ENCODE results near the gene DRG2.

Gene DRG2

DNA sequence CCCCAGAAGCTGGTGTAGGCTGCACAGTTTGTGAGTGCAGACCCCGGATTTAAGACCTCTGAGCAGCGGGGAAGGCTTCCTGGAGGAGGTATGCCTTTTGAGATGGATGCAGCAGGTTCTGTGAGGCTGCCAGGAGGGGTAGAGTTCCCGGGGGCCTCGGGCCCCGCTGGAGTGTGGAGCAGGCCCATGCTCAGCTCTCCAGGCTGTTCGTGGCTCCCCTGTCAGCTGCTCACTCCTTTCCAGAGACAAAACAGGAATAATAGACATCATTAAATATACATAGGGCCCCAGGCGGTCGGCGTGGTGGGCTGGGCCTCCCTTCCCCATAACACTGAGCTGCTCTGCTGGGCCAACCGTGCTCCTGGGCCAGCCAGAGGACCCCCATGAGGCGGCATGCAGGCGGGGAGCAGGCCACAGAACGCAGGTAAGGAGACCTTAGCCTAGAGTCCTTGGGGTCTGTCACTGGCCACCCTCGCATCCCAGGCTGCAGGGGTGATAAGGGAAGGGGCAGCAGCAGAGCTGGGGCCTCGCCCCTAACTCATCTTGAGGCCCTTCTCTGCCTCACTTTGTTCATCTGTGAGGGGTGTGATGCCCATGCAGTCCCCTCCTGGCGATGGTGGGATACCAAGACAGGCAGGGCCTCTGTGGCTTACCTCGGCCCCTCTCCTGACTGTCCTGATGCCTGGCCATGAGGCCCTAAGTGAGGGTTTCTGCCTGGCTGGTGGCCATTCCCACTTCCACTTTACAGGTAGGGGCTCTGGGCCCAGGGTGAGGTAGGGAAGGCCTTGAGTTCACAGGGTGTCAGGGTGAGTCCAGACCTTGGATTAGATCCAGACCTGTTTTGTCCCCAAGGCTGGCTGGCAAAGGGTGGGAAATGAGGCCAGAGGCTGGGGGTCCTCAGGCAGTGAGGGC, 20.9 kb downstream of the DRG2 start, which contains the start of gene MYO15A:
TSS of gene MYO15A (plus strand) at position 356 of the 912 bp plus-strand sequence. CDS start 10,045 bp downstream, outside the sequence.
- no peaks in the 10 kb centered on the region for H3K27me3 ChIP-seq
- H3K9me3 ChIP-seq, result no peaks in the 10 kb centered on the region
- TF ChIP-seq, protein P1, sequence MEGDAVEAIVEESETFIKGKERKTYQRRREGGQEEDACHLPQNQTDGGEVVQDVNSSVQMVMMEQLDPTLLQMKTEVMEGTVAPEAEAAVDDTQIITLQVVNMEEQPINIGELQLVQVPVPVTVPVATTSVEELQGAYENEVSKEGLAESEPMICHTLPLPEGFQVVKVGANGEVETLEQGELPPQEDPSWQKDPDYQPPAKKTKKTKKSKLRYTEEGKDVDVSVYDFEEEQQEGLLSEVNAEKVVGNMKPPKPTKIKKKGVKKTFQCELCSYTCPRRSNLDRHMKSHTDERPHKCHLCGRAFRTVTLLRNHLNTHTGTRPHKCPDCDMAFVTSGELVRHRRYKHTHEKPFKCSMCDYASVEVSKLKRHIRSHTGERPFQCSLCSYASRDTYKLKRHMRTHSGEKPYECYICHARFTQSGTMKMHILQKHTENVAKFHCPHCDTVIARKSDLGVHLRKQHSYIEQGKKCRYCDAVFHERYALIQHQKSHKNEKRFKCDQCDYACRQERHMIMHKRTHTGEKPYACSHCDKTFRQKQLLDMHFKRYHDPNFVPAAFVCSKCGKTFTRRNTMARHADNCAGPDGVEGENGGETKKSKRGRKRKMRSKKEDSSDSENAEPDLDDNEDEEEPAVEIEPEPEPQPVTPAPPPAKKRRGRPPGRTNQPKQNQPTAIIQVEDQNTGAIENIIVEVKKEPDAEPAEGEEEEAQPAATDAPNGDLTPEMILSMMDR (IDR thresholded peaks at IDR 0.05; ENCODE audit: low read depth, low read length), result no peak
- no peaks in the 10 kb centered on the region for H3K36me3 ChIP-seq
- no peak within 1 kb of the TSS for H3K4me3 ChIP-seq (ENCODE audit: low read depth, low read length)
- H3K4me1 ChIP-seq, result no peaks in the 10 kb centered on the region
- no peak for DNase-seq

- no peaks in the 10 kb centered on the region for H3K27me3 ChIP-seq
- no peaks in the 10 kb centered on the region for H3K9me3 ChIP-seq
- H3K4me3 ChIP-seq (ENCODE audit: low read depth, low read length), result no peak overlapping the region
- H3K4me1 ChIP-seq, result no peaks in the 10 kb centered on the region
- TF ChIP-seq, protein P1 (IDR thresholded peaks at IDR 0.05; ENCODE audit: low read depth, low read length), result no peak
- no peak for DNase-seq
- H3K36me3 ChIP-seq, result no peaks in the 10 kb centered on the region
Measured at GRCh38 chr17:18109935-18110485, 22.3 kb downstream of the DRG2 start.

GRCh38 chr17:18110636-18111145, 22.9 kb downstream of the DRG2 start:
- TF ChIP-seq, protein P1 (IDR thresholded peaks at IDR 0.05; ENCODE audit: low read depth, low read length), result no peak
- DNase-seq, result no peak
- Histone ChIP-seq H3K27me3 (no peaks in the 10 kb centered on the region), H3K4me1 (no peaks in the 10 kb centered on the region), H3K9me3 (no peaks in the 10 kb centered on the region), H3K36me3 (no peaks in the 10 kb centered on the region), H3K4me3 (ENCODE audit: low read depth, low read length) (no peak overlapping the region)

GRCh38 chr17:18111330-18111971, 23.7 kb downstream of the DRG2 start:
- Histone ChIP-seq H3K4me1 (no peaks in the 10 kb centered on the region), H3K4me3 (ENCODE audit: low read depth, low read length) (no peak overlapping the region), H3K9me3 (no peaks in the 10 kb centered on the region), H3K36me3 (no peaks in the 10 kb centered on the region), H3K27me3 (no peaks in the 10 kb centered on the region)
- TF ChIP-seq, protein P1 (IDR thresholded peaks at IDR 0.05; ENCODE audit: low read depth, low read length), result no peak
- no peak for DNase-seq

- H3K36me3 ChIP-seq, result no peaks in the 10 kb centered on the region
- no peaks in the 10 kb centered on the region for H3K27me3 ChIP-seq
- H3K4me1 ChIP-seq, result no peaks in the 10 kb centered on the region
- no peak for DNase-seq
- H3K9me3 ChIP-seq, result no peaks in the 10 kb centered on the region
- TF ChIP-seq, protein P1 (IDR thresholded peaks at IDR 0.05; ENCODE audit: low read depth, low read length), result no peak
- H3K4me3 ChIP-seq (ENCODE audit: low read depth, low read length), result no peak overlapping the region
Measured at GRCh38 chr17:18115517-18115916, 27.8 kb downstream of the DRG2 start.

Measured in BE2C (cell line).